NCI-H1105 treated with DMSO at 0.1 percent for 48 hours (cell line): ENCODE results near the gene ETV6.

ENCODE experiments used
- DNase-seq: peaks from one replicate; lab custom pipeline; 2025; lab: John Stamatoyannopoulos, UW

Gene ETV6

DNA sequence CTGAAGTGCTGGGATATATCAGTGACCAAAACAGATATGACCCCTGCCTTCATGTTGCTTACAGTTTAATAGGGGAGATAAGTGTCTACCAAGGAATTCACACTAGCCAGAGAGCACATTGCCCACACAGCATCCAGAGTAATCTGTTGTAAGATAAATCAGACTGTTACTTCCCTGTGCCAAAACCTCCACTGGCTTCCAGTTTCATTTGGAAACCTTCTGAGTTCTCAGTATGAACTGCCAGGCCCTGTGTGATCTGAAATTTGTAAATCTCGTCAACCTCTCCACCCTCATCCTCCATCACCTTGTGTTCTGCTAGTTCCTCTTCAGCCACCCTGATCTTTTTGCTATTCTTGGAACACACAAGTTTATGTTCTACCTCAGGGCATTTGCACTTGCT is 154.7 kb downstream of the ETV6 start:
- no peak for DNase-seq

DNA sequence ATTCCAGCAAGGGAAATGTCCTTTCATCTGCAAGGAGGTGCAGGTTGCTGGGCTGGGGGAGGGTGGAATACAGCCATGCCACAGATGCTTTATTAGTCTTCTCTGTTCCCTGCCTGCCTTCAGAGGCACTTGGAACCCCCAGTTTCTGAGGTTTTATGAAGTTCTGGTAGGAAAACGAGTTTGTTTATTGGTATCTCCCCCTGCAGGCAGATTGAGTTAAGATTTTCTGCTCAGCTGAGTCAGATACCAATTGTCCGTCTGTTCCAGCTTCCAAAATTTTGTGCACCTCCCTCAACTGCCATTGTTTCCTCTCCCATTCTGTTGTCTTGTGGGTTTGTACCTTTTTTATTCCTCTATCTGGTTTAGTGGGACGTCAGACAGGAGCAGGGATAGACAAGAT is 155.6 kb downstream of the ETV6 start:
- DNase-seq: no peak

DNA sequence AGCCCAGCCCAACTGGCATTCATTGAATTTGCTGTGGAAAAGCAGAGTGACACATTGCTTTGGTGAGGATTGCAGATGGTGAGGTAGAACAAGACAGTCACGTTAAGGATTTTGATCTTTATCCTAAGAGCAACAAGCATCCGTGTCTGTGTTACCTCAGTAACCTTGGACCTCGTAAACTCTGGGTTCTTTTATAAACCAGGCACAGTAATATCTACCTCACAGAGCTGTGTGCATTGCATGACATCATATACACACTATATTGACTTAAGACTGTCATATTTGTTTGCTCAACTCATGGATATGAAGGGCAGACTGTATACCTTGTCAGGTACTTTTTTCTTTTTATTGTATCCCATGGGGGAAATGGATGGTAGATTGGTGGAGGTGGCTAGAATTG is 156.2 kb downstream of the ETV6 start:
- no peak for DNase-seq

GRCh38 chr12:11807458-11807857 is 158.0 kb downstream of the ETV6 start:
- DNase-seq: peak; percentile 99

DNA sequence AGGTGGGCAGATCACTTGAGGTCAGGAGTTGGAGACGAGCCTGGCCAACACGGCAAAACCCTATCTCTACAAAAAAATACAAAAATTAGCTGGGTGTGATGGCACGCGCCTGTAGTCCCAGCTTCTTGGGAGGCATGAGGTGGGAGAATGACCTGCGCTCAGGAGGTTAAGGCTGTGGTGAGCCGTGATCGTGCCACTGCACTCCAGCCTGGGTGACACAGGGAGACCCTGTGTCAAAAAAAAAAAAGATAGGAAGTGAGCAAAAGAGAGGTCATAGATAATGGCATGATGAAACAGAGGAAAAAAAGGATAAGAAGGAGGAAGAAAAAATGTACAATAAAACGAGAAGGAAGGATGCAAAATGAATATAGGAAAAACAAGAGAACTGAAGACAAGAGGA is 159.5 kb downstream of the ETV6 start:
- no peak for DNase-seq

GRCh38 chr12:11810206-11810545 is 160.7 kb downstream of the ETV6 start:
- DNase-seq: no peak

GRCh38 chr12:11811008-11811407 is 161.5 kb downstream of the ETV6 start:
- DNase-seq: no peak

- DNase-seq: peak; percentile 43
Measured at GRCh38 chr12:11812241-11812585, 162.7 kb downstream of the ETV6 start.

DNA sequence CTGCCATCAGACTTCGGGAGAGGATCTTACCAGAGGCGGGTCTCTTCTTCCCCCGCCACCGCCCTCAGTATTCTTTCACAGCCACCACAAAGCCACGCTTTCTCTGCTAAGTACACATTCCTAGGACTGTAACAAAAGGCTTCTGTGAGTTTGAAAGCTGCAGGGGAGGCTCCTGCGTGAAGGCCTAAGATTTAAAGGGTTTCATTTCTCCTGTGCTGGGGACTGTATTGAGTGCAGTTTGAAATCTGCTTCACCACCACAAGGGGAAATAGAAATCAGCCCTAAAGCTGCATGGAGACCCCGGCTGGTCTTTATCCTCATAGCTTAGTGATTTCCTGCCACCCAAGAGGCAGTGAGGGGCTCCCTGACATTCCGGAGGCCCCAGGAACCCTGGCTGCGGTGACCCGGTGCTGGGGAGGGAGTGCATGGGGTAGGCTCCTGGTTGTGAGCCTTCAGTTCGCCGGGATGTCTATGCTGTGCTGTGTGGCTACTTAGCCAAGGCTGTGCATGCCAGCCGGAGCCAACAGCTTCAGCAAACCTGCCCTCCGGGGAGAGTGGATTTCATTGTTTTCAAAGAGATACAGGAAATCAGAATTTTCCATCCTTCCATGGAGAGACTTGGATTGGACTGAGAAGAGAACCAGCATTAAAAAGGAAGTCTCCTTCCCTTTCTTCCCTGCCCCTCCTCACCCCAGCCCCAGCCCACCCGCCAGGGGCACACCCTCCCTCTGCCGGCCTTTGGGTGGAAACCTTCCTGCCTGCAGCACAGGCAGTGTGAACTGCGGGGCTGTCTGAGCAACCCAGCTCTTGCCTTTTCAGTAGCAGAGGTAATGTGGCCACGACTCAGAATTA is 163.3 kb downstream of the ETV6 start:
- DNase-seq: peak; percentile 49

GRCh38 chr12:11813438-11813813 is 164.0 kb downstream of the ETV6 start:
- no peak for DNase-seq

GRCh38 chr12:11814374-11814773 is 164.9 kb downstream of the ETV6 start:
- no peak for DNase-seq

GRCh38 chr12:11815397-11815796 is 165.9 kb downstream of the ETV6 start:
- no peak for DNase-seq

GRCh38 chr12:11819643-11820042 is 170.2 kb downstream of the ETV6 start:
- DNase-seq: no peak

DNA sequence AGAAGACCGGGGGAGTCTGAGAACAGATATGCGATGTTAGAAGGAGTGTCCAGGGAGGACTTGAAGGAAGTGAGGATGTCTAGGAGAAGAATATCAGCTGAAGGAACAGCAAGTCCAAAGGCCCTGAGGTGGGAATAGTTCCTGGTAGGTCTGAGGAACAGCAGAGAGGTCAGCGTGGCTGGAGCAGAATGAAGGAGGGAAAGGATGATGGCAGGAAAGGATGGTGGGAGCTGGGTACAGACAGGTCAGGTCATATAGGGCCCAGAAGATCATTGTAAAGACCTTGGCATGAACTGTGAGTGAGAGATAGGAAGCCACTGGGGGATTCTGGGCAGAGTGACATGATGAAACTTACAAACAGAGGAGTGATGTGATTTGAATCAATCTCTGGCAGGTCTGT is 171.0 kb downstream of the ETV6 start:
- no peak for DNase-seq

DNA sequence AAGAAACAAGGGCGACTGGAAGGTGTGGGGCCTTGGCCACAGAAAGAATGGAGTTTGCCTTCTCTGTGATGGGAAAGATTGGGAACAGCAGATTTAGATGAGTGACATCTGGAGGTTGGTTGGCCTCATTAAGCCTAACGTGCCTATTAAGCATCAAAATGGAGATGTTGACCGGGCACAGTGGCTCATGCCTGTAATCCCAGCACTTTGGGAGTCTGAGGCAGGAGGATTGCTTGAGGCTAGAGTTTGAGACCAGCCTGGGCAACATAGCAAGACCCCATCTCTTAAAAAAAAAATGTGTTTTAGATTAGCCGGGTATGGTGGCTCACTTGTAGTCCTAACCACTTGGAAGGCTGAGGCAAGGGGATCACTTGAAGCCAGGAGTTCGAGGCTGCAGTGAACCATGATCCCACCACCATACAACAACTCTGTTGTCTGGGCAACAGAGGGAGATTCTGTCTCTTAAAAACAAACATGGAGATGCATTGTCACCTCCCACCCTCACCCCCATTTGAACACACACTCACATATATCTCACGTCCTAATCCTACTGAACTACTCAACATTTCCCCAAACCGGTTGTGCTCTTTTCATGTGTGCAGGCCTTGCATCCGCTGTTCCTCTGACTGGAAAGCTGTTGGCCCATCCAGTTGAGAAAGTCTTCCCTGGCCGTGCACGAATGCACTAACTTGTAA is 172.1 kb downstream of the ETV6 start:
- DNase-seq: no peak

DNA sequence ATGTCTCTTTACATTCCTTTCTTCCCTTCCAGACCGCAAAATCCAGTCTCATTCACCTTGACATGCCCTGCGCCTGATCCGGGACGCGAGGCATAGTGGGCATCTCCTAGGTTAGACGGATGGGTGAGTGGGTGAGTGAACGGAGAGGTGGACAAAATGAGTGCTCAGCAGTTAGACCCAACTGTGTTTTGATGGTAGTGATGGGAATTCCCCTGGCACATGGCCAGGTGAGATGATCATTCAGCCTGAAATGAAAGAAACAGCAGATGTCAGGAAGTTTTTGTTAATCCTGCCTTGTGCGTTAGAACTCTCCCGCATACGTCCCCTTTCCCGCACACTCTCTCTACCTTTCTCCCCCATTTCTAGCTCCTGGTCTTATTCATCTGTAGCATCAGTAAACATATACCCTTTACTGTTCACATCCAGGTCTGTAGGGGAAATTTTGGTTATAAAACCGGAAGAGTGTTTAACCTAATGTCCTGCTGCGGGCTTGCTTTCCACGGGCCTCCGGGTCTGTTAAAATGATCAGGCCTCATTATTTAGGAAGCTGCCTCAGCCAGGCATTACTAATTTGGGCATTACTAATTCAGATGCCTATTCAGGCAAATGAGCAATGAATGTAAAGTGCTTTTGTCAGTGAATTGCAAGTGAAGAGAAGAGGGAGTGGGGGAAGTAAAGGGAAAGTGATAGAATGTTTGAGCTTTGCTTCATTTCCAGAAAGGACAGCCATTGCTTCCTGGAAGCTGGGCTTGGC is 172.8 kb downstream of the ETV6 start:
- peak; percentile 45 for DNase-seq

- no peak for DNase-seq
Measured at GRCh38 chr12:11823043-11823442, 173.6 kb downstream of the ETV6 start.

DNA sequence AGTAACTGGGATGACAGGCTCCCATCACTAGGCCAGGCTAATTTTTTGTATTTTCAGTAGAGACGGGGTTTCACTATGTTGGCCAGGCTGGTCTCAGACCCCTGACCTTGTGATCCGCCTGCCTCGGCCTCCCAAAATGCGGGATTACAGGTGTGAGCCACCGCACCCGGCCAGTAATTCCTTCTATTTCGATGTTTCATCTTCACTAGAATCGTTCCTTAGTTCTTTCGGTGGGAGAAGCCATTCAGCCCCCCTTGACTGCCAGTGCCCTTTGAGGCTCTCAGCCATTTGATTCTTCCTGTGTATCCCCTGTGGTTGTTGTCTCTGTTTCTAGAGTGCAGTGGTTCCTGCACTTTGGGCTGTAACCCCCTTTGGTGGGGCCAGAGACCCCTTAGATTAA is 174.1 kb downstream of the ETV6 start:
- DNase-seq: no peak

DNA sequence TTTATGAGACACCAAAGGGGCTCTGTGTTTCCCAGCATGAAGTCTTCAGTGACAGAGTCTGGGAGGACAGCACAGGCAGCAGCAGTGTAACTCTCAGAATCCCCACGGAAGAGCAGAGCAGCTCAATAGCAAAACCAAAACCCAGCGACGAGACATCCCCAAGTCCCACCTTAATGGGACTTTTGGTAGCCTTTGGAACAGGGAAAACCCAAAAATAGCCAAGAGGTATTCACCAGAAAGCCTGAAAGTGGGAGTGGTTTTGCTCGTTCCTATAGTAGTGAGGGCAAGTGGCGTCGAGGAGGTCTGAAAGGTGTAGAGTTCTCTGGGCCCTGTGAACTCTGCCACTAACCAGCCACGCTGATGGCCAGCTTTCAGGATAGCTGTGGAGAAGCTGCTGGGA is 174.6 kb downstream of the ETV6 start:
- DNase-seq: no peak

DNA sequence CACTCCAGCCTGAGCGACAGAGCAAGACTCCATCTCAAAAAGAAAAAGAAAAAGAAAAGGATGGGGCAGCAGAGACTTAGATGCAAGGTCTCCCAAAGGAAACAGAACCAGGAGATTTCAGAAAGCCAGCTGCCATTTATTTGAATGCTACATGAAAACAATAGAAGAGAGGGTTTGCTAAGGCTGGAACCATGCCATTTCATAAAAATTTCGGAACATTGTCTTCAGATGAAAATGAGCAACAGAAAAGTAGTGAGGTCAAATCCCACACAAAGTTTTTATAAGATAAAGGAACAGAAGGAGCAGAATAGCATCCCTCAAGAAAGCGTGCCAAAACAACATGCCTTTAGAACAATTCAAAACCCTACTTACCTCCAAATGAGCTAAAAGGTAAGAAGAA is 175.3 kb downstream of the ETV6 start:
- no peak for DNase-seq

DNA sequence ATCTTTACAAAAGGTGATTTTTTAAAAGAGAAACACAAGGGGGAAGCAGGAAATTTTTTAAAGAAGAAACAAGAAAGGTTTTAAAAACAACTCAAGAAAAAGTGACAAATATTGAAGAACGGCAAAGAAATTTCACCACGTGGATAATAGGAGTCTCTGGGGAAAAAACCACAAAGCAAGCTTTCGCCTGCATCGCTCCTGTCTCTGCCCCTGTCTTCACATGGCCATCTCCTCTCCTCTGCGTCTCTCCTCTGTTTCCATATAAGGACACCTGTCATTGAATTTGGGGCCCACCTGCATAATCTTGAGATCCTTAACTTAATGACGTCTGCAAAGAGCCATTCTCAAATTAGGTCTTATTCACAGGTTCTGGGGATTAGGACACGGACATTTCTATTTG is 175.8 kb downstream of the ETV6 start:
- DNase-seq: no peak

DNA sequence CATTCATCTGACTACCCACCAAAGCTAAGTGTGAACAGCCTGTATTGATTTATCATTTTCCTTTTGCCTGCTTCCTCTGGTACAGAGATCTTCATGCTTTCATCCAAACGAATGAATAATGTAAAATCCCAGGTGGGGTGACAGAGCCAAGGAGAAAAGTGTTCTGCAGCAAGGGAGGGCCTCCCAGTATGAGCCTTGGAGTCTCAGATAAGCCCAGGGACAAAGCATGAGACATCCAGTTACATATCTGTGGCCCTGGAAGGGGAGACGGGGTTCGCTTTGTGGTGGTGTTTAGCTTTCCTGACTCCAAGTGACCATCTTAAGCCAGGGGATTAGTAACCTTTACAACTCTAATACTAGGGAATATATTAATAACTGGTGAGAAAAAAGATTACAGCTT is 177.1 kb downstream of the ETV6 start:
- no peak for DNase-seq
